Measurements from ENCODE around the gene PRSS16.
A peak's percentile ranks its signal among the peaks of the same experiment; 100 is the strongest.

Gene PRSS16

GRCh38 chr6:27234576-27234975, 12.9 kb upstream of the PRSS16 start:
- DNase-seq (ENCODE audit: low read depth, low spot score) = no peak
- no peaks in the 10 kb centered on the region for H3K4me1 ChIP-seq (ENCODE audit: insufficient read depth, insufficient read length)
- H3K27me3 ChIP-seq (ENCODE audit: insufficient read depth, insufficient read length) = no peaks in the 10 kb centered on the region
- no peak overlapping the region for H3K9ac ChIP-seq (ENCODE audit: insufficient read length, low read depth)
- peak overlapping the region; percentile 29 for H3K4me3 ChIP-seq (ENCODE audit: insufficient read length, low read depth)
- no peaks in the 10 kb centered on the region for H3K36me3 ChIP-seq (ENCODE audit: insufficient read depth, insufficient read length, low read length)
- TF ChIP-seq ZNF274 (IDR thresholded peaks at IDR 0.05; ENCODE audit: low read depth, low read length) (no peak), SUZ12 (IDR thresholded peaks at IDR 0.05; ENCODE audit: extremely low read depth, insufficient read depth, insufficient read length) (no peak), YY1 (IDR thresholded peaks at IDR 0.05; ENCODE audit: insufficient read depth, insufficient read length) (no peak)
- no peaks in the 10 kb centered on the region for H3K9me3 ChIP-seq (ENCODE audit: insufficient read depth, low read length)

GRCh38 chr6:27237089-27237803, 10.3 kb upstream of the PRSS16 start:
- H3K27me3 ChIP-seq (ENCODE audit: insufficient read depth, insufficient read length) = no peaks in the 10 kb centered on the region
- TF ChIP-seq SUZ12 (IDR thresholded peaks at IDR 0.05; ENCODE audit: extremely low read depth, insufficient read depth, insufficient read length) = no peak
- TF ChIP-seq YY1 (IDR thresholded peaks at IDR 0.05; ENCODE audit: insufficient read depth, insufficient read length) = no peak
- no peaks in the 10 kb centered on the region for H3K9me3 ChIP-seq (ENCODE audit: insufficient read depth, low read length)
- H3K9ac ChIP-seq (ENCODE audit: insufficient read length, low read depth) = peak overlapping the region; percentile 44
- H3K36me3 ChIP-seq (ENCODE audit: insufficient read depth, insufficient read length, low read length) = no peaks in the 10 kb centered on the region
- no peak for DNase-seq (ENCODE audit: low read depth, low spot score)
- peak overlapping the region; percentile 50 for H3K4me3 ChIP-seq (ENCODE audit: insufficient read length, low read depth)
- no peaks in the 10 kb centered on the region for H3K4me1 ChIP-seq (ENCODE audit: insufficient read depth, insufficient read length)

GRCh38 chr6:27238010-27238983, 9.2 kb upstream of the PRSS16 start:
- H3K9me3 ChIP-seq (ENCODE audit: insufficient read depth, low read length) = no peaks in the 10 kb centered on the region
- peak overlapping the region; percentile 66 for H3K9ac ChIP-seq (ENCODE audit: insufficient read length, low read depth)
- peak overlapping the region; percentile 50 for H3K4me3 ChIP-seq (ENCODE audit: insufficient read length, low read depth)
- DNase-seq (ENCODE audit: low read depth, low spot score) = no peak
- TF ChIP-seq SUZ12 (IDR thresholded peaks at IDR 0.05; ENCODE audit: extremely low read depth, insufficient read depth, insufficient read length) = no peak
- no peak for TF ChIP-seq ZNF274 (IDR thresholded peaks at IDR 0.05; ENCODE audit: low read depth, low read length)
- TF ChIP-seq YY1 (IDR thresholded peaks at IDR 0.05; ENCODE audit: insufficient read depth, insufficient read length) = no peak
- H3K27me3 ChIP-seq (ENCODE audit: insufficient read depth, insufficient read length) = no peaks in the 10 kb centered on the region
- H3K36me3 ChIP-seq (ENCODE audit: insufficient read depth, insufficient read length, low read length) = no peaks in the 10 kb centered on the region
- no peaks in the 10 kb centered on the region for H3K4me1 ChIP-seq (ENCODE audit: insufficient read depth, insufficient read length)

- H3K9me3 ChIP-seq (ENCODE audit: insufficient read depth, low read length) = no peaks in the 10 kb centered on the region
Observed at GRCh38 chr6:27239258-27239657, 8.2 kb upstream of the PRSS16 start.

GRCh38 chr6:27241443-27241842, 6.1 kb upstream of the PRSS16 start:
- no peak overlapping the region for H3K9ac ChIP-seq (ENCODE audit: insufficient read length, low read depth)
- H3K4me3 ChIP-seq (ENCODE audit: insufficient read length, low read depth) = no peak overlapping the region
- no peak for DNase-seq (ENCODE audit: low read depth, low spot score)
- no peaks in the 10 kb centered on the region for H3K36me3 ChIP-seq (ENCODE audit: insufficient read depth, insufficient read length, low read length)
- H3K9me3 ChIP-seq (ENCODE audit: insufficient read depth, low read length) = no peaks in the 10 kb centered on the region
- H3K4me1 ChIP-seq (ENCODE audit: insufficient read depth, insufficient read length) = no peaks in the 10 kb centered on the region
- H3K27me3 ChIP-seq (ENCODE audit: insufficient read depth, insufficient read length) = no peaks in the 10 kb centered on the region
- TF ChIP-seq YY1 (IDR thresholded peaks at IDR 0.05; ENCODE audit: insufficient read depth, insufficient read length) = no peak
- TF ChIP-seq SUZ12 (IDR thresholded peaks at IDR 0.05; ENCODE audit: extremely low read depth, insufficient read depth, insufficient read length) = no peak
- TF ChIP-seq ZNF274 (IDR thresholded peaks at IDR 0.05; ENCODE audit: low read depth, low read length) = no peak

More at GRCh38 chr6:27239258-27239657, 8.2 kb upstream of the PRSS16 start:
- peak overlapping the region; percentile 36 for H3K9ac ChIP-seq (ENCODE audit: insufficient read length, low read depth)
- no peak for TF ChIP-seq YY1 (IDR thresholded peaks at IDR 0.05; ENCODE audit: insufficient read depth, insufficient read length)
- TF ChIP-seq ZNF274 (IDR thresholded peaks at IDR 0.05; ENCODE audit: low read depth, low read length) = no peak
- TF ChIP-seq SUZ12 (IDR thresholded peaks at IDR 0.05; ENCODE audit: extremely low read depth, insufficient read depth, insufficient read length) = no peak
- H3K4me1 ChIP-seq (ENCODE audit: insufficient read depth, insufficient read length) = no peaks in the 10 kb centered on the region
- H3K36me3 ChIP-seq (ENCODE audit: insufficient read depth, insufficient read length, low read length) = no peaks in the 10 kb centered on the region
- no peaks in the 10 kb centered on the region for H3K27me3 ChIP-seq (ENCODE audit: insufficient read depth, insufficient read length)
- peak overlapping the region; percentile 50 for H3K4me3 ChIP-seq (ENCODE audit: insufficient read length, low read depth)
- DNase-seq (ENCODE audit: low read depth, low spot score) = no peak

- H3K9me3 ChIP-seq (ENCODE audit: insufficient read depth, low read length) = no peaks in the 10 kb centered on the region
- no peaks in the 10 kb centered on the region for H3K4me1 ChIP-seq (ENCODE audit: insufficient read depth, insufficient read length)
- TF ChIP-seq ZNF274 (IDR thresholded peaks at IDR 0.05; ENCODE audit: low read depth, low read length) (no peak), SUZ12 (IDR thresholded peaks at IDR 0.05; ENCODE audit: extremely low read depth, insufficient read depth, insufficient read length) (no peak), YY1 (IDR thresholded peaks at IDR 0.05; ENCODE audit: insufficient read depth, insufficient read length) (no peak)
- H3K4me3 ChIP-seq (ENCODE audit: insufficient read length, low read depth) = no peak overlapping the region
- no peak overlapping the region for H3K9ac ChIP-seq (ENCODE audit: insufficient read length, low read depth)
- H3K27me3 ChIP-seq (ENCODE audit: insufficient read depth, insufficient read length) = peaks cover 10% of the 10 kb centered on the region
- DNase-seq (ENCODE audit: low read depth, low spot score) = no peak
- no peaks in the 10 kb centered on the region for H3K36me3 ChIP-seq (ENCODE audit: insufficient read depth, insufficient read length, low read length)
Observed at GRCh38 chr6:27242589-27243265, 4.8 kb upstream of the PRSS16 start.

Data from NT2/D1 (cell line).